Measurements from ENCODE around the gene LMF2.

Gene LMF2

DNA sequence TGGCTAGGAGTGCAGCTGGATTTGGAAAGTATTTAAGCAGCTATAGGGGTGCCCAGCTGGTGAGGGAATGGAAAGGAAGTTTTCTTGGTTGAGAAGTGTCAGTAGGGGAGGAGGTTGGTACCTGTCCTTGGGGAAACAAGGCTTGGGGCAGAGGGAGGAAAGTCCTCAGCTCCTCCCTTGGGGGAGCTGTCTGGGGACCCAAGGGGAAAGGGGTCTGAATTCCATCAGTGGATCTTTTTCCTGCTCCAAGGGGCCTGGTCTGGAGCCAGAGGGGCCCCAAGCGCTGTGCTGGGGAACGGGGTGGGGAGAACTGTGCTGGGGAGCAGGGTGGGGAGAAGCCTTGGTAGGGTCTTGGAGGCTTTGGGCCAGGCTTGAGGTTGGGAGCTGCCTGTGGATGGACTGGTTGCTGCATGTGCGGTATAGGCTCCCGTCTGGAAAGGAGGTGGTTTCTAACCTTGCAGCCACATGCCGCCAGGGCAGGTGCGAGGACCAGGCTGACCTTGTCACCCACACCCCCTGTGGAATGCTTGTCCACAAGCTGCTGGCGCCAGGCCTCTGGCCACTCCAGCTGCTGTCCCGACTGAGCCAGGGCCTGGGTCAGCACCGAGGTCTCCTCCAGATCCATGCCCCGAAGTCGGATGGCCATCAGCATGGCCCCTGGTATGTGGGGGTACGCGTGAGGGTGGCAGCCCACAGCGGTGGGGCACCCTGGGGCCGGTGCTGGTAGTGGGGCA, 21.3 kb upstream of the LMF2 start:
- TF ChIP-seq, protein P1, sequence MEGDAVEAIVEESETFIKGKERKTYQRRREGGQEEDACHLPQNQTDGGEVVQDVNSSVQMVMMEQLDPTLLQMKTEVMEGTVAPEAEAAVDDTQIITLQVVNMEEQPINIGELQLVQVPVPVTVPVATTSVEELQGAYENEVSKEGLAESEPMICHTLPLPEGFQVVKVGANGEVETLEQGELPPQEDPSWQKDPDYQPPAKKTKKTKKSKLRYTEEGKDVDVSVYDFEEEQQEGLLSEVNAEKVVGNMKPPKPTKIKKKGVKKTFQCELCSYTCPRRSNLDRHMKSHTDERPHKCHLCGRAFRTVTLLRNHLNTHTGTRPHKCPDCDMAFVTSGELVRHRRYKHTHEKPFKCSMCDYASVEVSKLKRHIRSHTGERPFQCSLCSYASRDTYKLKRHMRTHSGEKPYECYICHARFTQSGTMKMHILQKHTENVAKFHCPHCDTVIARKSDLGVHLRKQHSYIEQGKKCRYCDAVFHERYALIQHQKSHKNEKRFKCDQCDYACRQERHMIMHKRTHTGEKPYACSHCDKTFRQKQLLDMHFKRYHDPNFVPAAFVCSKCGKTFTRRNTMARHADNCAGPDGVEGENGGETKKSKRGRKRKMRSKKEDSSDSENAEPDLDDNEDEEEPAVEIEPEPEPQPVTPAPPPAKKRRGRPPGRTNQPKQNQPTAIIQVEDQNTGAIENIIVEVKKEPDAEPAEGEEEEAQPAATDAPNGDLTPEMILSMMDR (IDR thresholded peaks at IDR 0.05; ENCODE audit: extremely low read depth, missing control alignments), result no peak

DNA sequence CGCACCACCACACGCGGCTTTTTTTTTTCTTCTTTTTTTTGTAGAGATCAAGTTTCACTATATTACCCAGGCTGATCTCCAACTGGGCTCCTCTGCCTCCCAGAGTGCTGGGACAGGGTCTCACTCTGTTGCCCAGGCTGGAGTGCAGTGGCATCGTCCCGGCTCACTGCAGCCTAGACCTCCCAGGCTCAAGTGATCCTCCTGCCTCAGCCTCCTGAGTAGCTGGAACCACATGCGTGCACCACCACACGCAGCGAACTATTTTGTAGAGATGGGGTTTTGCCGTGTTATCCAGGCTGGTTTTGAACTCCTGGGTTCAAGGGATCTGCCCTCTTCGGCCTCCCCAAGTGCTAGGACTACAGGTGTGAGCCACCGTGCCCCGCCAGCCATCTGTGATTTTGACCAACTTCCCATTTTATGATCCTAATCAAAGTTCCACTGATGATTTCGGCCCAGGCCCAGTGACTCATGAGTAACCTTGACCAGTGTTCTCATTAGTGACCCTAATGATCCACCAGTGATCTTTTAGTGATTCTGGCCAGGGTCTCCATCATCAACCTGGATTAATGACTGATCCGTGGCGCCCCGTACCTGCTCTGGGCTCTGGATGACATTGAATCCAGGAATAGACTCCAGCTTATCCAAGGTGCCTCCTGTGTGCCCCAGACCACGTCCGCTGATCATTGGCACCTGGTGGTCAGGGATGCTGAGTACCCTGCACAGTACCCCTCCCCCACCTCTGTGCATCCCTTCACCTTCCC, 20.6 kb upstream of the LMF2 start:
- TF ChIP-seq, protein P1 (IDR thresholded peaks at IDR 0.05; ENCODE audit: extremely low read depth, missing control alignments), result no peak
- no peak for DNase-seq (ENCODE audit: low spot score)

More for the DNA sequence above, 21.3 kb upstream of the LMF2 start:
- no peak for DNase-seq (ENCODE audit: low spot score)

DNA sequence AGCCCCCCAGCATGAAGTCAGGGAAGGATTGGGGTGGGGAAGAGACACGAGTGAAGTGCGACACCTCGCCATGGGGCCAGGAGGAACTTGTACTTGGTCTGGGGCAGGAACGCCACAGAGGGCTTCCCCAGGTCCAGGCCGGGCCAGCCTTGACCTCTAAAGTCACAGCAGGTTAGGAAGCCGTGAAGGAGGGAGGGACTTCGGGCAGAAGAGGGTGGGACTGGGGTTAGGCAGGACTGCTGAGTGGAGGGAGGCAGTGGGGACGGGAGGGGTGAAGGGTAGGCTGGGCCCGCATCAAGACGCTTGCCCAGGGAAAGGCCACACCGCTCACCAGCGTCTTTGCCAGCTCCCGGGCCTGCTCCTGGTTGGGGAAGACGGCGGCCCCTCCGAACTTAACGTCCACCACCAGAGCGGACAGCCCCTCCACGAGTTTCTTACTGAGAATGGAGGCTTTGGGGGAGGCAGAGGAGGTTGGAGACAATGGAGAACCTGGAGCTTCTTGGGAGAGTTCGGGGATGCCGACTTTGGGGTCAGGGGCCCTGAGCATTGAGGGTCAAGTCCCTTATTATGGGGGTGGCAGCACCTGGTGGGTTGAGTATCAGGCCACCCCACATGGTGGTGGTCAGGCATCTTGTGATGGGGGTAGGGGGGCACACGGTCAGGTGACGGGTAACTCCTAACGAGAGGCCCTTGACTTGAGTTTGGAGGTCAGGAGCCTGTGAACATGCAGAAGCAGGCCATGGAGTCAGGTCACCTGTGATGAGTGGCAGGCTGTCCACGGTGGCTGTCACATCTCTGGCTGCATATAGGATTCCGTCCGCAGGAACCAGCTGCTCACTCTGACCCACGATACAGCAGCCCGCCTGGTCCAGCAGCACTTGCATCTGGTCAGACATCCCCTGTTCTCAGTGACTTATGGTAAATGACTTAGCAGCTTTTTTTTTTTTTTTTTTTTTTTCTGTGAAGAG, 19.6 kb upstream of the LMF2 start:
- TF ChIP-seq, protein P1 (IDR thresholded peaks at IDR 0.05; ENCODE audit: extremely low read depth, missing control alignments), result no peak
- peak; percentile 85 for DNase-seq (ENCODE audit: low spot score)

DNA sequence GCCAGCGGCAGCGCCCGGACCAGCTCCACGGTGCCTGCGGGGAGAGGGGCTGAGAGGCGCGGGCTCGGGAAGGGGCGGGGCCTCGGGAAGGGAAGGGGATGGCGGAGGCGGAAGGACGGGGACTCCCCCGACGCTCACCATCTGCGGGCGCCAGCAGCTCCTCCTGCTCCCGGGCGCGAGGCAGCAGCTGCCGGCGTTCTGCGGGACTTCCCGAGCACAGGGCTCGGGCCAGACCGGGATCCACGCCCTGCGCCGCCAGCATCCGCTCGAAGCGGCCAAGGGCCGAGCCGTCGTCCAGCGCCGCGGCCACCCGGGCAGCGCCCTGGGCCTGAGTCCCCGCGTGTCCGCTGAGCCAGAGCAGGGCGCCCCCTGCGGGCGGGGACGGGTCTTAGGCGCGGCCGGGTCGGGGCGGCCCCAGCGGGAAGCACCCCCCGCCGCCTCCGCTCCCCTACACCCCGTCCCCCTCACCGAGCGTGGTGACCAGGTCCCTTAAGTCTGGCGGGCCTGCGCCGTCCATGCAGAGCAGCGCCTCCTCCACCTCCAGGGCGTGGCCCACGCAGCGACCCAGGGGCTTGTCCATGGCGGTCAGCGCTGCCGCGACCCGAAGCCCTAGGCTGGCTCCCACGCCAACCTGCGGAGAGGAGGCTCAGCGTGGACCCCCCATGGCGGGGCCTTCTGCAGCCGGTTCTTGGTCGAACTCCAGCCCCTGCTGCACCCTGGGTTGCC, 18.8 kb upstream of the LMF2 start:
- peak; percentile 92 for DNase-seq (ENCODE audit: low spot score)

DNA sequence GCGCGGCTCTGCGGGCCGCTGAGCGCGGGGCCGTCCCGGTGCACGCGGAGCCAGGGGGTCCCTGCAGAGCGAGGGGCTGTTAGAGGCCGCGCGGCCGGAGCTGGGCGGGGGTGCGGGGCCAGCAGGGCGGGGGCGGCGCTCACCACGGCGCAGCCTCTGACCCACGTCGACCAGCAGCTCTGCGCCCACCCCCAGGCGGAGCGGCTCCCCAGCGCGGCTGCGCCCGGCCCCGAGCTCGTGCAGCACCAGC, 18.3 kb upstream of the LMF2 start:
- TF ChIP-seq, protein P1 (IDR thresholded peaks at IDR 0.05; ENCODE audit: extremely low read depth, missing control alignments), result no peak
- DNase-seq (ENCODE audit: low spot score), result no peak

More for the DNA sequence above, 18.8 kb upstream of the LMF2 start:
- TF ChIP-seq, protein P1 (IDR thresholded peaks at IDR 0.05; ENCODE audit: extremely low read depth, missing control alignments), result peak; percentile 61

DNA sequence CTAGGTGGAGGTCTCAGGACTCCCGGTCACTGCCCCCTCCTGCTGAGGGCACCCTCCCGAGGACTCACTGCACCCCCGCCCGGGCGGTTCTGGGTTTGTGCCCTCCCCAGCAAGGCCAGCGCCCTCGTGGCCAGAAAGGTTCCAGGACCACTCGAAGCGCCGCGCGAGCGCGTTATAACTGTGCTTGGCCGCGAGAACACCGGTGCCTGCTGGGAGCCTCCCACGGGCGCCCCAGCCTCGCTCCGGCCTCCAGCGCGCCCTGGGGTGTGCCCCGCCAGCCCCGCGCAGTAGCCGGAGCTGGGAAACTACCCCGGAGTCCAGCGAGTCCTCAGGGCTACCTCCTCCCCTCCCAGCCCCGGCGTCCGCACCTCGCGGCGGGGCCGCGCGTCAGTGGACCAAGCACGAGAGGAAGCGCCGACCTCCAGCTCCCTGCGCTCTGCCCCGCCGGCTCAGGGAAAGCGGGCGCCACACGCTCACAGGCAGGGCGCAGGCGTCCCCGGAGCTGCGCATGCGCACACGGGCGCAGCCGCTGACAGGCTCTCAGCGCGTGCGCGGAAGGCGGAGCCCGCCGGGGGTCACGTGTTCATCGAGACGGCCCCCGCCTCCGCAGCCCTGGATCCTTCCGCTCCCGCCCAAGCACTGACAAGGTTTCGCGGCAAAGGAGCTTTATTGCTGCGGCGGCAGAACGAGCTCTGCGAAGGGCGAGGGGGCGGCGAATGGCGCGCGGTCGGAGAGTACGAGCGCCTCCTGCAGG, 17.8 kb upstream of the LMF2 start, which contains the start of gene SCO2:
Gene SCO2, minus strand, starts transcription at position 495 of the 754 bp plus-strand sequence. CDS start 1,187 bp downstream, outside the sequence.
- TF ChIP-seq, protein P1 (IDR thresholded peaks at IDR 0.05; ENCODE audit: extremely low read depth, missing control alignments), result peak; percentile 40
- peak; percentile 99 for DNase-seq (ENCODE audit: low spot score)
